Stimulated activated CD8-positive, alpha-beta memory T cell treated with anti-CD3 and anti-CD28 coated beads, Interleukin-15, amount 100 ng/mL, for 48 hours (primary cell): ENCODE data around the gene TEX101.
"Not testable (repeated sequence)": the region's sequence is repeated elsewhere in the genome, so short reads cannot be mapped to it uniquely, and the experiment has no call there.

Source experiments
- DNase-seq, 2 donors: peaks; one replicate each; pipeline ENCODE4 v3.0.0-alpha.2; 2020; ENCODE audit warnings: low read depth in 2 of 2

TEX101 gene

DNA sequence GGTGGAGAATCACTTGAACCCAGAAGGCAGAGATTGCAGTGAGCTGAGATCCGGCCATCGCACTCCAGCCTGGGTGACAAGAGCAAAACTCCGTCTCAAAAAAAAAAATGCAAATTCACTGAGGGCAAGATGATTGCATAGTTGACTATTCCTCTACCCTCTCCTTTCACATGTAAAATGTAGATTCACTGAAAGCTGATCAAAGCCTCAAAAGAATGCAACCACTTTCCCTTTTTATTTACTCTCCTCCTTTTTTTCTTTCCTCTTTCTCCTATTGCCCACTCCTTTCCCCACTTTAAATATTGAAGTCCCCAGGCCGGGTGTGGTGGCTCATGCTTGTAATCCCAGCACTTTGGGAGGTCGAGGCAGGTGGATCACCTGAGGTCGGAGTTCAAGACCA lies 6.3 kb downstream of the TEX101 start:
- DNase-seq, result no peak

DNA sequence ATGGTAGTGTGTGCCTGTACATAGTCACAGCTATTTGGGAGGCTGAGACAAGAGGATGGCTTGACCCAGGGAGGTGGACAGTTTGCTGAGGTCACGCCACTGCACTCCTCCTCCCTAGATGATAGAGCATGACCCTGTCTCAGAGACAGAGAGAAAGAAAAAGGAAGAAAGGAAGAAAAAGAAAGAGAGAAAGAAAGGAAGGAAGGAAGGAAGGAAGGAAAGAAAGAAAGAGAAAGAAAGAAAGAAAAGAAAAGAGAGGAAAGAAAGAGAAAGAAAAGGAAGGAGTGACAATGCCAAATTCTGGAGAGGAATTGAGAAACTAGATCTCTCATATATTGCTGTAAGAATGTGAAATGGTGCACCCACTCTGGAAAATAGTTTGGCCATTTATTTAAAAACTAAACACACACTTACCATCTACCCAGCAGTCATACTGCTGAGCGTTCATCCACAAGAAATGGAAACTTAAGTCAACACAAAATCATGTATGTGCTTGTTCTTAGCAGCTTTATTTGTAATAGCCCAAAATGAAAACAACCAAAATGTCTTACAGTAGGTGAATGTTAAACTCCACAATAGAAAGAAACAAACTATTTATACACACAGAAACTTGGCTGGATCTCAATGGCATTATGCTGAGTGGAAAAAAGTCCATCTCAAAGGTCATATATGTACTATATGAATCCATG lies 7.5 kb downstream of the TEX101 start:
- no peak for DNase-seq

DNA sequence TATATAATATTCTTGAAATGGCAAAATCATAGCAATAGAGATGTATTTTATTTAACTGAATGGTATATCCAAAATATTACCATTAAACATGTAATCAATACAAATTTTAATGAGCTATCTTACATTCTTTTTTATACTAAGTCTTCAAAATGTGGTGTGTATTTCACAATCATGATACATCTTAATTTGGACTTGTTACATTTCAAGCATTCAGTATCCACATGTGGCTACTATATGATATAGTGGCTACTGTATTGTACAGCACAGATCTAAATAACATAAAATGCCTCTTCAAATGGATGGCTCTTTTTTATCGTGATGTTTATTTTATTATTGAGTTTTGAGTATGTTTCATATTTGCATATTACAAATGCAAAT lies 8.0 kb downstream of the TEX101 start:
- no peak for DNase-seq

DNA sequence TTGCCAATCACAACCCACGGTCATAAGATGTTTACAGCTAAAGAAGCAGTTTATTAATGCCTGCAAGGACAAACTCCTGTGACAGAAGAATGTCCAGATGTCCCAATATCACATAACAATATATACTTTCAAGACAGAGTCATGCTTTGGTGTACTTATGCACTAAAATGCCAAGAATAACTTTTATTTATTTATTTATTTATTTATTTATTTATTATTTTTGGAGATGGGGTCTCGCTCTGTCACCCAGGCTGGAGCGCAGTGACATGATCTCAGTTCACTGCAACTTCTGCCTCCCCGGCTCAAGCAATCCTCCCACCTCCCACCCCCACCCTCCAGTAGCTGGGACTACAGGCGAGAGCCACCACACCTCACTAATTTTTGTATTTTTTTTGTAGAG lies 9.1 kb downstream of the TEX101 start:
- DNase-seq, result no peak

DNA sequence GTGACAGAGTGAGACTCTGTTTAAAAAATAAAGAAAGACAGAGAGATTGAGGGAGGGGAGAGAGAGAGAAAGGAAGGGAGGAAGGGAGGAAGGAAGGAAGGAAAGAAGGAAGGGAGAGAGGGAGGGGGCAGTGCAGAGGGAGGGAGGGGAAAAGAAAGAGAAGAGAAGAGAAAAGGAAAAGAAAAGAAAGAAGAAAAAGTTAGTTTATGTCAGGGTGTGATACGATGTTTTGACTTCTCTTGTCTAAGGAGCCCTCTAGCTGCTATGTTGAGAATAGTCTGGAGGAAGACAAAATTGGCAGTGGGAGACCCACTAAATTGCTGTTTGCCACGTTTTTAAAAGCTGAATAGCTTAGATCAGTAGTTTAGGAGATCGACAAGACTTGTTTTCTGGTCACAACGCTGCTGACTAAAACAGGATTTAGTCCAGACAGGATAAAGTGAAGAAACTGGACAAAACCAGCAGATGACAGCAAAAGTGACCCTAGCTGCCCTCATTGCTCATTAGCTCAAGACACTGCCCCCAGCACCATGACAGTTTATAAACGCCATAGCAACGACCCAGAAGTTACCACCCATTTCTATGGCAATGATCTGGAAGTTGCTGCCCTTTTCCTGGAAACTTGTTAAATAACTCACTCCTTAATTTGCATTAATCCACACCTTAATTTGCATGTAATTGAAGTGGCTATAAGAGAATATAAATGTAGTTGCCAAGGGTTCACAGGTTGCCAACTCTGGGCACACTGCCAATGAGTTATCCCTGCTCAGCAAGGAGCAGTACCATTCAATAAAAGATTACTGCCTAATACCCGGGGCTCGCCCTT lies 11.1 kb downstream of the TEX101 start:
- no peak for DNase-seq

DNA sequence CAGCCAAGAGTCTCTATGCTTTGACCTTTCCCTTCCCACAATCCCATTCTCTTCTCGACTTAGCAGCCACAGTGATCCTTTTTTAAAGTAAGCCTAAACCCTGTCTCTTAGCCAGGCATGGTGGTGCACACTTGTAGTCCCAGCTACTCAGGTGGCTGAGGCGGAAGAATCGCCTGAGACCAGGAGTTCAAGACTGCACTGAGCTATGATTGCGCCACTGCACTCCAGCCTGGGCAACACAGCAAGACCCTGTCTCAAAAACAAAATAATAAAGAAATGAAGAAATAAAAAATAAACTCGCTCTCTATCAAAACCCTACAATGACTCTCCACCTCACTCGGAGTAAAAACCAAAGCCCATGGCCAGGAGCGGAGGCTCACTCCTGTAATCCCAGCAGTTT lies 14.7 kb downstream of the TEX101 start:
- no peak for DNase-seq

DNA sequence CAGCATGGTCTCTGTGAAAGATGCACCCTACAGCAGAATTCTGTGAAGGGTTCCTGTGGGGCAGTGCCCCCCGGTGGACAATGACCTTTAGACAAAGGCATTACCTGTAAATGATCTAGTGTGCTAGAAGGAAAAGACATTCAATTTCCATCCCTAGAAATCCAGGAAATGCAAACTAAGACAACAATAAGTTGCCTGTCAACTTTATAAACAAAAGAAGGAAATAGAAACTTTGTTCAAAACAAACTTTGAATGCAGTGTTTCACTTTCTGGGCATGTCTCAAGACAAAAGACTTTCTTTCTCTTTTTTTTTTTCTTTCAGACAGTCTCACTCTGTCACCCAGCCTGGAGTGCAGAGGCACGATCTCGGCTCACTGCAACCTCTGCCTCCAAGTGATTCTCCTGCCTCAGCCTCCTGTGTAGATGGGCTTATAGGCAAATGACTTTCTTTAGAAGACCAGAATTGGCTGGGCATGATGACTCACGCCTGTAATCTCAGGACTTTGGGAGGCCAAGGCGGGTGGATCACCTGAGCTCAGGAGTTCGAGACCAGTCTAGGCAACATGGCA lies 15.5 kb downstream of the TEX101 start:
- no peak for DNase-seq

DNA sequence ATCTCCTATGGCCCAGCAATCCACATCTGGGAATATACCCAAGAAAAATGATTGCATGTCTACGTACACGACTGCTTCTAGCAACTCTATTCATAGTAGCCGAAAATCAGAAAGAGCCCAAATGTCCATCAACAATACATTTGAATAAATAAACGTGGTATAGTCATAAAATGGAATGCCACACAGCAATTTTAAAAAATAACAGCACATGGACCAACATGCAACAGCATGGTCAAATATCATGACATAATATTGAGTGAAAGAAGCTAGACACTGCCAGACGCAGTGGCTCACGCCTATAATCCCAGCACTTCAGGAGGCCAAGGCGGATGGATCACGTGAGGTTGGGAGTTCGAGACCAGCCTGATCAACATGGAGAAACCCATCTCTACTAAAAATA lies 16.3 kb downstream of the TEX101 start:
- DNase-seq, result no peak

DNA sequence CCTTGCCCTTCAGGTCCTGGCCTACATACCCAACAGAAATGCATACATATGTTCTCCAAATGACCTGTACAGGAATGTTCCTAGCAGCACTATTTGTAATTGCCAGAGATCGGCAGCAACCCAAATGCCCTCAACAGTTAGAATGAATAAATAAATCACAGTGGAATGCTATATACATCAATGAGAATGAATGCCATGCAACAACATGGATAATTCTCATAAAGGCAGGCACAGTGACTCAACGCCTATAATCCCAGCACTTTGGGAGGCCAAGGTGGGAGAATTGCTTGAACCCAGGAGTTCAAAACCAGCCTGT lies 18.6 kb downstream of the TEX101 start:
- no peak for DNase-seq

DNA sequence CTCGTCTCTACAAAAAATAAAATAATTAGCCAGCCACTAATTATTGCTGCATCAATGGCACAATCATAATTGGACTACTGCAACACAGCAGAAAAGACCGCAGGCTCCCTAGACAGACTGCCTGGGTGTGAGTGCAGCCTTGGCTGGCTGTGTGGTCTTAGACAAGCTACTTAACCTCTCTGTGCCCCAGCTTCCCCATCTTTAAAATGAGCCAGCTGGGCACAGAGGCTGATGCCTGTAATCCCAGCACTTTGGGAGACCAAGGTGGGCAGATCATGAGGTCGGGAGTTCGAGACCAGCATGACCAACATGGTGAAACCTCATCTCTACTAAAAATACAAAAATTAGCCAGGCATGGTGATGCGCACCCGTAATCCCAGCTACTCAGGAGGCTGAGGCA lies 19.0 kb downstream of the TEX101 start:
- no peak for DNase-seq

DNA sequence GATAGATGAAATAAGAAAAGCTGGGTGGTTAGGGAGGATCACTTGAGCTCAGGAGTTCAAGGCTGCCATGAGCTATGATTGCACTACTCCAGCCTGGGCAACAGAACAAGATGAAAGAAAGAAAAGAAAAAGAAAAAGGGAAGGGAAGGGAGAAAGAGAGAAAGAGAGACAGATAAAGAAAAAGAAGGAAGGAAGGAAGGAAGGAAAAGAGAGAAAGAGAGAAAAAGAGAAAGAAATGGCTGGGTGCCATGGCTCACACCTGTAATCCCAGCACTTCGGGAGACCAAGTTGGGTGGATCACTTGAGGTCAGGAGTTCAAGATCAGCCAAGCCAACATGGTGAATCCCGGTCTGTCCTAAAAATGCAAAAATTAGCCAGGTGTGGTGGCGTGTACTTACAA lies 21.1 kb downstream of the TEX101 start:
- DNase-seq, result no peak

DNA sequence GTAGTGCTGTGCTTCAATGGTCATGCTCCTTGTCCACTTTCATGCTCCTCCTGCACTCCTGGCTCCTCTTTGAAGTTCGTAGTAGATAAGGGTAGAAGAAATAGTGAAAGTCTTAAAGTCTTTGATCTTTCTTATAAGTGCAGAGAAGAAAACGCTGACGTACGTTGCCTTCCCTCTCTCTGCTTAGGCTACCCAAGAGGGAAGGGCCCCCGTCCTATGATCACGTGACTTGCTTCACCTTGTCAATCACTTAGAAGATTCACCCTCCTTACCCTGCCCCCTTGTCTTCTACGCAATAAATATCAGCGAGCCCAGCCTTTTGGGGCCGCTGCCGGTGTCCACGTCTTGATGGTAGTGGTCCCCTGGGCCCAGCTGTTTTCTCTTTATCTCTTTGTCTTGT lies 22.6 kb downstream of the TEX101 start:
- DNase-seq, result not testable (repeated sequence)

DNA sequence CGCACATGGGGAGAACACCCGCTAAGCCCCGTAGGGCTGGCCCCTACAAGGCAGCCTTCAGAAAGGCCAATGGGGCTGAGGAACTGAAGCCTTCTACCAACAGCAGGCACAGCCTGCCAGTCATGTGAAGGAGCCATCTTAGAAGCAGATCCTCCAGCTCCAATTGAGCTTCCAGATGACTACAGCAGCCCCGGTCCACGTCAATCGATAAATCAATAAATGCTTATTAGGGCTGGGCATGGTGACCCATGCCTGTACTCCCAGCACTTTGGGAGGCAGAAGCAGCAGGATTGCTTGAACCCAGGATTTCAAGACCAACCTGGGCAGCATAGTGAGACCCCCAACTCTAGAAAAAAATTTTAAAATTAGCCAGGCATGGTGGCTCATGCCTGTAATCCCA lies 23.0 kb downstream of the TEX101 start:
- no peak for DNase-seq

DNA sequence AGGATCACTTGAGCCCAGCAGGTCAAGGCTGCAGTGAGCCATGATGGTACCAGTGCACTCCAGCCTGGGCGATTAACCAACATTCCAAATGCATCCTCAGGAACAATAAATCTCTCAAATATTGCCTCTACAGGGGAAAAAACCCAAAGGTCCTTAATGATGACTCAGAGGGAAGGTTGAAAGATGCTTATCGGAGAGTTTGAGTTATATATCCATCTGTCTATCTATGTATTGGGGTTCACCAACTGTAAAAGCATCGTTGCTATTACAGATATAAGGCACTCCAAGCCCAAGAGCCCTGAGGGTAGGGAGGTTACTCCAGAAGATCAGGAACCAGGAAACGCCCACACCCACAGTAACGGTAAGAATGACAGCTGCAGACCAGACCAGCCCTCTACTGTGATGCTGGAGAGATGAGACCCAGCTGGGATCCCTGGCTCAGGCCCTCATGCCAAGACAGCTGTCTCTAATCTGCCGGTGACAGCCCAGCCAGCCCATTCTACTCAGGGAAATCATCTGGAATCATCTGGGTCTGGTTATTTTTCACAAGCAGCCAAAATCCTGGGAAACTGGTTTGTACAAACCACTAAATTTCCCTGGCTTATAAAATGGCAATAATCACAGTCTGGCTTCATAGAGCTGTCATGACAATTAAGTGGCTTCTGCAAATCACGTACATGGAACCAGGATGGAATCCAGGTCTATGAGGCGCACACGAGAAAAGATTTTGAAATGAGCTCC lies 23.8 kb downstream of the TEX101 start:
- DNase-seq, result no peak

DNA sequence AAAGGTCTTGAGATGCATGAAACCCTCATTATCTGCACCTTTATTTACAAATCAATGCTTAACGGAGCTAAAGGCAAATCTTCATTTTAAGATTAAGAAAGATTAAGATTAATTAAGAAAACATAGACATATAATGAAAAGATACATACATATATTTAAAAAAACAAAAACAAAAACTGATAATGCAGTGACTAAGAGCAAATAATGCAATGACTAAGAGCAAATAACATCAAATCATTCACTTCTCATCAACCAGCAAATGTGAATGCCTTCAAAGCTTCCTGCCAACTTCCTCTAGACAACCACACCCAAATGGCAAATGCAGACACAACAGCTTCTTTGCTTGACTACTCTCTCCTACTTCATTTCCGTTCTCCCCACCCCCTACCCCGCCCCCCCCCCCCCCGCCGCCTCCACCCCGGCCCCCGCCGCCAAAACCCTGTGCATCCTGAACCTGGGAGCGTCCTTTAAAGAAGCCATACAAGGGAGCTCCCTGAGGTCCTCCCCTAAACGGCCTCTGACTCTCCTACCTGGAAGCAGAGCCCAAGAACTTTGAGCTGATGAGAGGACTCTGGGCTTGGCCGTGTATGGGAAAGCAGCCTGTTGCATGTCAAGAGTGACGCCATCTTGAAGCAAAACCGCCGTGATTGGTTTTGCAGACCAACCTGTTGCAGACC lies 24.5 kb downstream of the TEX101 start:
- no peak for DNase-seq

DNA sequence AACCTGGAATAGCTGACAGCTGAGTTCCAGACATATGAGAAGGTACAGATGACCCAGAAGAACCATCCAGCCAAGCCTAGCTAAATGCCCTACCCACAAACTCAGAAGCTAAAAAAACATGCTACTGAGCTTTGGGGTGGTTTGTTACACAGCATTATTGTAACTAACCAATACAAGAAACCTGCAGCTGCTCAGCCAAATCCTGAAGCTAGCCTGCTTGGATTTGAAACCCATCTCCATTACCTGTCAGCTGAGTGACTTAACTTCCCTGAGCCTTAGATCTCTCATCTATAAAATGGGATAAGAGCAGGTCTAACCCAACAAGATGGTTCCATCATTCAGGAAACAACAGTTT lies 25.0 kb downstream of the TEX101 start:
- DNase-seq, result no peak

DNA sequence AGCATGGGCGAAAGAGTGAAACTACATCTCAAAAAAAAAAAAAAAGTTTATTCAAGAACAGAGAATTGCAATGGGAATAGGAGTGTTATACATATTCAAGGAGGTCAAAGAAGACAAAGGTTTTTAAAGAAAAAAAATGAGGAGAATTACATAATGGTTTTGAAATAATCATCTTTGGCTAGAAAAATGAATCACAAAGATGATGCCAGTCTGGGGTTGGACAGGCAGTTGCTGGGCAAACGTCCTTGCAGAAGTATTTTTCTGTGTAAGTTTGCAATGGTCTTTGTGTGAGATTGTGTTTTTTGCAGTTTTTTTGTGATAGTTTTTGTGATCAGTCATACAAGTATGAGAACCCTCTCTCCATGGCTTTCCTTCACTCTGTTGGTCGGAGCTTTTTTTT lies 27.0 kb downstream of the TEX101 start:
- DNase-seq, result no peak

DNA sequence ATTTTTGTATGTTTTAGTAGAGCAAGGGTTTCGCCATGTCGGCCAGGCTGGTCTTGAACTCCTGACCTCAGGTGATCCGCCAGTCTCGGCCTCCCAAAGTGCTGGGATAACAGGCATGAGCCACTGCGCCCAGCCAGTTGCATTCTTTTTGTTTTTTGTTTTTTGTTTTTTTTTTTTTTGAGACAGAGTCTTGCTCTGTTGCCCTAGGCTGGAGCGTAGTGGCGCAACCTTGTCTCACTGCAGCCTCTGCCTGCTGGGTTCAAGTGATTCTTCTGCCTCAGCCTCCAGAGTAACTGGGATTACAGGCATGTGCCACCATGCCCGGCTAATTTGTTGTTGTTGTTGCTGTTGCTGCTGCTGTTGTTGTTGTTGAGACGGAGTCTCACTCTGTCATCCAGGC lies 29.4 kb downstream of the TEX101 start:
- not testable (repeated sequence) for DNase-seq

DNA sequence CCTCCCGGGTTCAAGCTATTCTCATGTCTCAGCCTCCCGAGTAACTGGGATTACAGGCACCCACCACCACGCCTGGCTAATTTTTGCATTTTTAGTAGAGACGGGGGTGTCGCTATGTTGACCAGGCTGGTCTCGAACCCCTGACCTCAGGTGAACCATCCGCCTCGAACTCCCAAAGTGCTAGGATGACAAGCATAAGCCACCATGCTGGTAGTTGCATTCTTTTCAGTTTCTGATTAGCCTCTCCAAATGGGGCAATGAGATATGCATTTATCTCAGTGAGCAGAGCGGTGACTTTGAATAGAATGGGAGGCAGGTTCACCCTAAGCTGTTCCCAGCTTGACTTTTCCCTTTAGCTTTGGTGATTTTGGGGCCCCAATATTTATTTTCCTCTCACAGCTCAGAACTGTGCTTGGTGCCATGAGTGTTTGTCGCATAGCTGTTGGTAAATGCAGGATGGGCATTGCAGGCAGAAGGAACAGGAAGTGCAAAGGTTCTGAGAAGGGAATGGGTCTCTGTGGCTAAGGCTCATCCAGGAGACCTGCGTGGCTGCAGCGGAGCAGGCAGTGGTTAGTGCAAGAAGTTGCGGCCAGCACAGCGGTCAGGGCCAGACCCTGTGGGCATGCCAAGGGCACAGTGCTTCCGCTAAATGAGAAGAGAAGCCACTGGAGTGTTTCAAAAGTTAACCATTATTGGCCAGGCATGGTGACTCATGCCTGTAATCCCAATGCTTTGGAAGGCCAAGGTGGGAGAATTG lies 30.0 kb downstream of the TEX101 start:
- no peak for DNase-seq

DNA sequence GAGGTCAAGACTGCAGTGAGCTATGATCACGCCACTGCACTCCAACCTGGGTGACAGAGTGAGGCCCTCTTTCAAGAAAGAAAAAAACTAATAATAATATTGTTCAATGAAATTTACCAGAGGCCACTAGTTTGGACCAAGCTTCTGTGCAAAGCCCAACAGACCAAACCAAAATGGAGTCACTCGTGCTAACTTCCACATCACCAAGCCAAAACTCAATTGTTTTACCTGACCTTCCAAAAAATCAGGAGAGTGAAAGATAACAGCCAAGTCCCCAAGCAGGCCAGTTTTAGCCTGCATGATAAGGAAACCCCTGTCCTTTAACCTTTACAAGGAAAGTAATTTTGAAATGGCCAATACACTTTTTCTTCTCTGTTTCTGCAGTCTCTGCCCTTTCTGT lies 30.7 kb downstream of the TEX101 start:
- DNase-seq, result no peak

DNA sequence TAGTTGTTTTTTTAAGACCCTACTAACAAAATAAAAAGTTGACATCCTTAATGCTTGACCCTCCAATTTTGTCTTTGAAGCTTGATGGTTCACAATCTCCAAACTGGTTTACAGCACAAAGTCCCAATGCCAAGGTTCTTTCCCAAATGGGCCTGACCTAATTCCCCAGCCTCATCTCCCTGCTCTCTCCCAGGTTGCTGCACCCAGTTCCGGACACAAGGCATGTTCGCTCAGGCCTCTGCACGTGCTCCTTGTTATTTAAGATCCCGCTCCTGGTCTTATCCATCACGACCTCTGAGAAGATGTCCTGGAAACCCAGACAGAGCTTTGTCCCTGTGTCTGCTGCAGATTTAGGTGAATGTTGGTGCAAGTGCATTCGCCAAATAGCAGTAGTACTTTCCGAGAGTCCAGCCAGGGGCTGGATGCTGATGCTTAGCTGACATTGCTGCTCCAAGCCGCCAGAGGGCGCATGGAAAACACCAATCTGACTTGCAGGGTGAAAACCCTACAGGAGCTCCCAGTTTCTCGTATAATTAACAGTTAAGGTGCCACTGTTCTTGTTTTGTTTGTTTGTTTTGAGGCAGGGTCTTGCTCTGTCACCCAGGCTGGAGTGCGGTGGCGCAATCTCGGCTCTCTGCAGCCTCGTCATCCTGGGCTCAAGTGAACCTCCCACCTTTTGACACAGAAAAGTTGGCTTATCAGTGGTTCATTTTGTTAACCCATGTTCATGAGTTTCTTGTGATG lies 32.2 kb downstream of the TEX101 start:
- peak; percentile 49 to 52 for DNase-seq
